H9 (cell line): ENCODE data around the gene TSPAN18. TPM values are rescaled to one million over a fixed set of nuclear protein-coding genes. Genes with fewer than 3 reads are reported as not detected.

Experiments
- DNase-seq: peaks from one replicate; pipeline ENCODE4 v3.0.0-alpha.2; 2017
- H2AFZ ChIP-seq: one replicate; pipeline ENCODE4 v1.6.1; 2013; ENCODE audit warnings: mild to moderate bottlenecking, low read length, control low read depth, moderate library complexity
- H2AK5ac ChIP-seq: 2 replicates; pipeline ENCODE4 v1.6.1; 2013; ENCODE audit warnings: low read length, control low read depth, mixed read lengths; ENCODE audit not compliant: insufficient read length
- H2BK120ac ChIP-seq: one replicate; pipeline ENCODE4 v1.6.1; 2013; ENCODE audit warnings: low read depth, mild to moderate bottlenecking, low read length, control low read depth, inconsistent platforms; ENCODE audit not compliant: poor library complexity, severe bottlenecking
- H2BK12ac ChIP-seq: 2 replicates; pipeline ENCODE4 v1.6.1; 2013; ENCODE audit warnings: low read length, control low read depth, mixed read lengths, low read depth; ENCODE audit not compliant: insufficient read length
- H2BK15ac ChIP-seq: 2 replicates; pipeline ENCODE4 v1.6.1; 2013; ENCODE audit warnings: low read depth, low read length, control low read depth
- H2BK20ac ChIP-seq: one replicate; pipeline ENCODE4 v1.6.1; 2013; ENCODE audit warnings: low read depth, mild to moderate bottlenecking, low read length, control low read depth, inconsistent platforms; ENCODE audit not compliant: poor library complexity, severe bottlenecking
- H2BK5ac ChIP-seq: 2 replicates; pipeline ENCODE4 v1.6.1; 2013; ENCODE audit warnings: low read length, control low read depth, mixed read lengths; ENCODE audit not compliant: insufficient read length
- H3K14ac ChIP-seq: 2 replicates; pipeline ENCODE4 v1.6.1; 2013; ENCODE audit warnings: low read length, control low read depth; ENCODE audit not compliant: insufficient read depth
- H3K18ac ChIP-seq: 2 replicates; pipeline ENCODE4 v1.6.1; 2013; ENCODE audit warnings: low read depth, mild to moderate bottlenecking, mixed read lengths, low read length, control low read depth; ENCODE audit not compliant: insufficient read length
- H3K23ac ChIP-seq: 2 replicates; pipeline ENCODE4 v1.6.1; 2013; ENCODE audit warnings: low read length, control low read depth, mixed read lengths, low read depth; ENCODE audit not compliant: insufficient read length
- H3K23me2 ChIP-seq: 2 replicates; pipeline ENCODE4 v1.6.1; 2013; ENCODE audit warnings: low read depth, mild to moderate bottlenecking, mixed read lengths, low read length, control low read depth; ENCODE audit not compliant: insufficient read length, poor library complexity, severe bottlenecking
- H3K27ac ChIP-seq: 2 replicates; pipeline ENCODE4 v1.5.1; 2013; ENCODE audit warnings: low read length, control low read depth, mixed read lengths, low read depth; ENCODE audit not compliant: insufficient read length
- H3K27me3 ChIP-seq: 2 replicates; pipeline ENCODE4 v1.6.1; 2013; ENCODE audit warnings: low read length, control low read depth, inconsistent platforms; ENCODE audit not compliant: insufficient read depth
- H3K4ac ChIP-seq: 2 replicates; pipeline ENCODE4 v1.6.1; 2013; ENCODE audit warnings: low read depth, mild to moderate bottlenecking, control low read depth, inconsistent platforms, low read length, moderate library complexity
- H3K4me1 ChIP-seq: 2 replicates; pipeline ENCODE4 v1.6.1; 2013; ENCODE audit warnings: low read length, control low read depth, inconsistent platforms; ENCODE audit not compliant: insufficient read depth
- H3K4me2 ChIP-seq: 2 replicates; pipeline ENCODE4 v1.6.1; 2013; ENCODE audit warnings: low read length, control low read depth, mixed read lengths; ENCODE audit not compliant: insufficient read length, insufficient read depth
- H3K56ac ChIP-seq: 2 replicates; pipeline ENCODE4 v1.6.1; 2013; ENCODE audit warnings: low read depth, mild to moderate bottlenecking, mixed read lengths, low read length, control low read depth; ENCODE audit not compliant: insufficient read length
- H3K79me1 ChIP-seq: 2 replicates; pipeline ENCODE4 v1.6.1; 2013; ENCODE audit warnings: low read depth, mild to moderate bottlenecking, moderate library complexity, low read length, control low read depth, inconsistent platforms; ENCODE audit not compliant: insufficient read depth, poor library complexity, severe bottlenecking
- H3K79me2 ChIP-seq: 2 replicates; pipeline ENCODE4 v1.6.1; 2013; ENCODE audit warnings: low read length, control low read depth, inconsistent platforms; ENCODE audit not compliant: insufficient read depth
- H3K9ac ChIP-seq: 2 replicates; pipeline ENCODE4 v1.6.1; 2013; ENCODE audit warnings: low read length, control low read depth, mixed read lengths; ENCODE audit not compliant: insufficient read length; ENCODE audit errors: extremely low read depth
- H3K9me3 ChIP-seq: one replicate; pipeline ENCODE4 v1.6.1; 2013; ENCODE audit warnings: low read depth, low read length, inconsistent platforms; ENCODE audit not compliant: control insufficient read depth
- H3T11ph ChIP-seq: one replicate; pipeline ENCODE4 v1.6.1; 2013; ENCODE audit warnings: mild to moderate bottlenecking, low read length, control low read depth, inconsistent platforms
- H4K20me1 ChIP-seq: one replicate; pipeline ENCODE4 v1.6.1; 2013; ENCODE audit not compliant: control insufficient read depth, insufficient read length, insufficient read depth
- H4K5ac ChIP-seq: 2 replicates; pipeline ENCODE4 v1.6.1; 2013; ENCODE audit warnings: low read depth, mild to moderate bottlenecking, mixed read lengths, low read length, control low read depth; ENCODE audit not compliant: insufficient read length
- H4K8ac ChIP-seq: replicated peaks from 2 replicates; pipeline ENCODE4 v1.6.1; 2013; ENCODE audit warnings: low read length, control low read depth, mixed read lengths, low read depth; ENCODE audit not compliant: insufficient read length
- H4K91ac ChIP-seq: 2 replicates; pipeline ENCODE4 v1.6.1; 2013; ENCODE audit warnings: low read depth, mild to moderate bottlenecking, moderate library complexity, mixed read lengths, low read length, control low read depth; ENCODE audit not compliant: insufficient read length
- H3K27ac Mint-ChIP-seq, 3 experiments: 2 replicates in 2 of 3; 3 replicates in 1 of 3; pipeline ENCODE4 v1.8.0; 2020 to 2021; ENCODE audit warnings: mixed read lengths in 3 of 3, mild to moderate bottlenecking in 1 of 3, moderate library complexity in 1 of 3
- H3K27me3 Mint-ChIP-seq: 2 replicates; pipeline ENCODE4 v1.8.0; 2021; ENCODE audit warnings: low read depth, mild to moderate bottlenecking, moderate library complexity, mixed read lengths
- H3K36me3 Mint-ChIP-seq, 3 experiments: 2 replicates in 2 of 3; 3 replicates in 1 of 3; pipeline ENCODE4 v1.8.0; 2020 to 2021; ENCODE audit warnings: low read depth in 3 of 3, mixed read lengths in 3 of 3; ENCODE audit not compliant: insufficient read depth in 1 of 3
- H3K4me1 Mint-ChIP-seq, 2 experiments: 2 replicates each; pipeline ENCODE4 v1.8.0; 2020; ENCODE audit warnings: mixed read lengths in 2 of 2
- H3K4me3 Mint-ChIP-seq, 2 experiments: 2 replicates in 1 of 2; 3 replicates in 1 of 2; pipeline ENCODE4 v1.8.0; 2020 to 2021; ENCODE audit warnings: mild to moderate bottlenecking in 2 of 2, mixed read lengths in 2 of 2, moderate library complexity in 1 of 2
- H3K9me3 Mint-ChIP-seq, 2 experiments: 2 replicates in 1 of 2; 3 replicates in 1 of 2; pipeline ENCODE4 v1.8.0; 2020; ENCODE audit warnings: mild to moderate bottlenecking in 2 of 2, mixed read lengths in 2 of 2, moderate library complexity in 1 of 2
- CTCF ChIP-seq: fragments of 200-600 bp; sonication (generic); conservative IDR thresholded peaks from 3 replicates; pipeline ENCODE4 v1.8.0; 2021; ENCODE audit warnings: antibody characterized with exemption, mild to moderate bottlenecking
- total RNA-seq: library from RNA; stranded (reverse); gene quantifications from 2 replicates; pipeline ENCODE4 v1.2.1, GENCODE V29; 2021

Gene TSPAN18
- total RNA-seq, 1 experiment from 2014 or later = 25.3 TPM

GRCh38 chr11:44771252-44771734, 44.5 kb downstream of the TSPAN18 start:
- H3K27me3 Mint-ChIP-seq = peaks cover 17% of the 10 kb centered on the region; the same call in 1 of the 2 replicates
- Histone ChIP-seq H3K14ac (no peak overlapping the region), H2AFZ (no peak overlapping the region), H3K56ac (no peak overlapping the region), H2BK5ac (no peak overlapping the region), H3K4ac (no peak overlapping the region), H2BK15ac (no peak overlapping the region), H4K8ac (no peak overlapping the region), H3K4me1 (peaks cover 2% of the 10 kb centered on the region; the same call in 1 of the 2 replicates), H3K79me2 (no peaks in the 10 kb centered on the region), H3K4me2 (no peak overlapping the region), H3K27ac (no peak overlapping the region), H3T11ph (no peak overlapping the region), H4K91ac (no peak overlapping the region), H3K18ac (no peak overlapping the region), H4K20me1 (no peaks in the 10 kb centered on the region), H2AK5ac (no peak overlapping the region), H2BK120ac (no peak overlapping the region), H3K27me3 (no peaks in the 10 kb centered on the region), H2BK20ac (no peak overlapping the region), H3K79me1 (no peaks in the 10 kb centered on the region), H3K9me3 (no peaks in the 10 kb centered on the region), H3K23me2 (no peaks in the 10 kb centered on the region), H2BK12ac (no peak overlapping the region), H4K5ac (no peak overlapping the region), H3K9ac (no peak overlapping the region), H3K23ac (no peak overlapping the region)
- DNase-seq = no peak
- H3K4me3 Mint-ChIP-seq = no peak overlapping the region
- peaks cover 32 to 36% of the 10 kb centered on the region in 2 experiments for H3K4me1 Mint-ChIP-seq
- H3K27ac Mint-ChIP-seq = no peak overlapping the region
- peaks cover 9 to 14% of the 10 kb centered on the region in 2 experiments; a peak in 4 of 5 replicates for H3K9me3 Mint-ChIP-seq
- H3K36me3 Mint-ChIP-seq = peaks cover 8 to 12% (median 12%) of the 10 kb centered on the region in 3 experiments
- no peak for TF ChIP-seq CTCF
